Brain microvascular endothelial cell (primary cell): ENCODE results near the gene CATSPER4.

Source experiments
- DNase-seq: peaks from one replicate; pipeline ENCODE4 v3.0.0-alpha.2; 2020
- H3K27ac ChIP-seq: fragments of 250-450 bp; sonication (Bioruptor Pico); 2 replicates; pipeline ENCODE4 v1.5.1; 2020; ENCODE audit warnings: mild to moderate bottlenecking, moderate library complexity
- H3K27me3 ChIP-seq: fragments of 250-450 bp; sonication (Bioruptor Pico); replicated peaks from 2 replicates; pipeline ENCODE4 v1.5.1; 2020; ENCODE audit warnings: mild to moderate bottlenecking
- H3K36me3 ChIP-seq: fragments of 250-450 bp; sonication (Bioruptor Pico); replicated peaks from 2 replicates; pipeline ENCODE4 v1.5.1; 2020; ENCODE audit warnings: mild to moderate bottlenecking
- H3K4me3 ChIP-seq: 2 replicates; pipeline ENCODE4 v1.5.1; 2011; ENCODE audit warnings: low read depth, mild to moderate bottlenecking, control low read depth, low read length, moderate library complexity
- in situ Hi-C: cut with HindIII; loops from 2 replicates; pipeline ENCODE4 v1.10.0; 2017; ENCODE audit warnings: low sequenced_read_pairs, low pct_ligation_motif_present
- TF ChIP-seq, protein P1 (sequence below): IDR thresholded peaks from 2 replicates; pipeline ENCODE4 v1.5.1; 2011; ENCODE audit warnings: low read depth, mild to moderate bottlenecking, moderate library complexity, low read length, control low read depth, inconsistent platforms; ENCODE audit errors: missing control alignments

The CATSPER4 gene

DNA sequence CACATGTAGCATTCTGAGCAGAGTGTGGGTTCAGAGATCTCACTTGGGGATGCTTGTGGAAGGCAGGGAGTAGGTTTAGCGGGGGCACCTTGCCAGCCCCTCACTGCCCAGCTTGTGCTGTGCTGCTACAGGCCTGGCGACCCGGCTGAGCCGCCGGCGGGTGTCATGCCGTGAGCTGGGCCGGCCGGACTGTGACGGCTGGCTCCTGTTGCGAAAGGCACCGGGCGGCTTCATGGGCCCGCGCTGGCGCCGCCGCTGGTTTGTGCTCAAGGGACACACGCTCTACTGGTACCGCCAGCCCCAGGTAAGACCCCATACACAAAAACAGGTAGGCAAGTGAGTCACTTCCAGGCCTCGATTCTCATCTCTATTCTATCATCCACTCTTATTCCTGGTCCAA, 5.5 kb upstream of the CATSPER4 start:
- Histone ChIP-seq H3K27me3 (no peaks in the 10 kb centered on the region), H3K4me3 (no peak overlapping the region), H3K36me3 (no peaks in the 10 kb centered on the region), H3K27ac (no peak overlapping the region)
- in situ Hi-C loops: no loop called here
- TF ChIP-seq, protein P1, sequence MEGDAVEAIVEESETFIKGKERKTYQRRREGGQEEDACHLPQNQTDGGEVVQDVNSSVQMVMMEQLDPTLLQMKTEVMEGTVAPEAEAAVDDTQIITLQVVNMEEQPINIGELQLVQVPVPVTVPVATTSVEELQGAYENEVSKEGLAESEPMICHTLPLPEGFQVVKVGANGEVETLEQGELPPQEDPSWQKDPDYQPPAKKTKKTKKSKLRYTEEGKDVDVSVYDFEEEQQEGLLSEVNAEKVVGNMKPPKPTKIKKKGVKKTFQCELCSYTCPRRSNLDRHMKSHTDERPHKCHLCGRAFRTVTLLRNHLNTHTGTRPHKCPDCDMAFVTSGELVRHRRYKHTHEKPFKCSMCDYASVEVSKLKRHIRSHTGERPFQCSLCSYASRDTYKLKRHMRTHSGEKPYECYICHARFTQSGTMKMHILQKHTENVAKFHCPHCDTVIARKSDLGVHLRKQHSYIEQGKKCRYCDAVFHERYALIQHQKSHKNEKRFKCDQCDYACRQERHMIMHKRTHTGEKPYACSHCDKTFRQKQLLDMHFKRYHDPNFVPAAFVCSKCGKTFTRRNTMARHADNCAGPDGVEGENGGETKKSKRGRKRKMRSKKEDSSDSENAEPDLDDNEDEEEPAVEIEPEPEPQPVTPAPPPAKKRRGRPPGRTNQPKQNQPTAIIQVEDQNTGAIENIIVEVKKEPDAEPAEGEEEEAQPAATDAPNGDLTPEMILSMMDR: no peak
- DNase-seq: no peak

DNA sequence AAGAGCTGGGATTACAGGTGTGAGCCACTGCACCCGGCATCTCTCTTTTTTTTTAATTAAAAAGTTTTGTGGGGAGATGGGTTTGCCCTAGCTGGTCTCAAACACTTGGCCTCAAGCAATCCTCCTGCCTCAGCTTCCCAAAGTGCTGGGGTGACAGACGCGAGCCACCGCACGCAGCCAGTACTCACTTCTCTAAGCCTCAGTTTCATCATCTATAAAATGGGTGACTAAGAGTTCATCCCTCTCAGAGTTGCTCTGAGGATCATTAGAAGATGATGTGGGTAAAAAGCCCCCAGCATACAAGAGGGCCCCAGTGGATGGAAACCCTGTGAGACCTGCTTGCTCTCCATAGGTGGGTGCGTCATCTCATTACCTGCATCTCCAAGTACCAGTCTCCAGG, 2.5 kb upstream of the CATSPER4 start:
- Histone ChIP-seq H3K27ac (no peak overlapping the region), H3K27me3 (no peaks in the 10 kb centered on the region), H3K36me3 (no peaks in the 10 kb centered on the region), H3K4me3 (no peak overlapping the region)
- DNase-seq: no peak
- TF ChIP-seq, protein P1: no peak
- in situ Hi-C loops: no loop called here

DNA sequence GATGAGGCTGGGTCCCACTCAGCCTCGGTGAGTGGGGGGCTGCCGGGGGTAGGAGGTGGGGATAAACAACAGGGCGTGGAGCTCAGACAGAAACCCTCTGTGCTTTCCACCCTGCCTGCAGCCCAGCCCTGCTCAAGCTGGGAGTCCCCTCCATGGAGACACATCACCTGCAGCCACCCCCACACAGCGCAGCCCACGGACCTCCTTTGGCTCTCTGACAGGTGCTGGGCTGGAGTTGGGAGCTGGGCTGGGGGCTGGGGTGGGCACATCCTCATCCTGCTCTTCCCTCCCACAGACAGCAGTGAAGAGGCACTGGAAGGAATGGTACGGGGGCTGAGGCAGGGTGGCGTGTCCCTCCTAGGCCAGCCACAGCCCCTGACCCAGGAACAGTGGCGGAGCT, 1.9 kb upstream of the CATSPER4 start:
- in situ Hi-C loops: no loop called here
- H3K4me3 ChIP-seq: no peak overlapping the region

DNA sequence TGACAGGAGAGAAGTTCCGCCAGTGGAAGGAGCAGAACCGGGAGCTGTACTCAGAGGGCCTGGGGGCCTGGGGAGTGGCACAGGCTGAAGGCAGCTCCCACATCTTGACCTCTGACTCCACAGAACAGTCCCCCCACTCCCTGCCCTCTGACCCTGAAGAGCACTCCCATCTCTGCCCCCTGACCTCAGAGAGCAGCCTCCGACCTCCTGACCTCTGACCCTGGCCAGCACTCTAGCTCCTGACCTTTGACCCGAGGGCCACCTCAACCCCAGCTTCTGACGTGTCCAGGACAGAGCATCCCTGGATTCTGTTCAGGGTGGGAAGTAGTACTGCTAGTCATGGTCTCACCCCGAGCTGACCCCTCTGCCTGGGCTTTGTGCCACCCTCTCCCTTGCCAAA, 1.1 kb upstream of the CATSPER4 start:
- Histone ChIP-seq H3K4me3 (no peak overlapping the region), H3K27ac (no peak overlapping the region), H3K36me3 (no peaks in the 10 kb centered on the region), H3K27me3 (no peaks in the 10 kb centered on the region)
- no peak for DNase-seq
- TF ChIP-seq, protein P1: no peak
- in situ Hi-C loops: no loop called here

More for the DNA sequence above, 1.9 kb upstream of the CATSPER4 start:
- Histone ChIP-seq H3K27me3 (no peaks in the 10 kb centered on the region), H3K36me3 (no peaks in the 10 kb centered on the region), H3K27ac (no peak overlapping the region)
- DNase-seq: no peak
- TF ChIP-seq, protein P1: no peak

DNA sequence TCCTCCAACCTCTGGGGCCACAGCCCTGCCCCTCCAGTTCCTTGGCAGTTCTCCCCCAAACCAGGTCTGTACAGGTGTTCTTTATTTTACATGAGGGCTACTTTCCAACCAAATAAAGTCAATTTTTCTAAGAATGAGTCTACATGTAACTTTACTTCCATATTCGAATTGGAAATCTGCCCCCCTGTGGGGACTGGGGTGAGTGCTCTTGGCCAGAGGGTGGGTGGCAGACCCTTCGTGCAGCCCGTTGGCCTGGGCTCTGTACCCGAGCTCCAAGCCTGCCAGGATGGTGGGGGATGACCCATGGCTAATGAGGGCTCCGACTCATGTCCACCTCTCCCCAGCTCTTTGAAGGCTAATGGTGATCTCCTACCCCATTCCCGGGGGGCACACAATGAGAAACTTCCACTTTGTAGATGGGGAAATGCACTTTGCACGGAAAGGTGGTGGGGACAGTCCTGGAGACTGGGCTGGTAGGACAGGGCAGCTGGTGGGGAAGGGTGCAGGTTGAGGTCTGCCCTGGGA, 589 bp upstream of the CATSPER4 start:
- no peak for DNase-seq
- Histone ChIP-seq H3K27ac (no peak overlapping the region), H3K4me3 (no peak overlapping the region), H3K27me3 (no peaks in the 10 kb centered on the region), H3K36me3 (no peaks in the 10 kb centered on the region)
- in situ Hi-C loops: no loop called here
- TF ChIP-seq, protein P1: no peak

DNA sequence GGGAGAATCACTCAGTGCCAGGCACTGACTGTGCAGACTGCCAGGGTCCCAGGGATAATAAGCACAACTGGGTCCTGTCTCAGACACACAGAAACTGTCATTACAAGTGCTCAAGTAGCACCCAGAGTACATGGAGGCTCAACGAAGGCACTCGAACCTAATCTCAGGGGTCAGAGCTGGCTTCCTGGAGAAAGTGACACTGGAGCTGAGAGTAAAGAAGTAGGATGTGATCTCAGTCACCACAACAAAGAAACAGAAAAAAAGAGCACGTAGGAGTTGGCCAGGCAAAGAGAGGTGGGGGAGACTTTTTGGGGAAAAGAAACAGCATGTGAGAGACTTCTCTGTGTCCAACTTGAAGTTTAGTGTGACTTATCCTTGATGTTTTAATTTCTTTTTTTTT, 1.3 kb downstream of the CATSPER4 start:
- no peak overlapping the region for H3K4me3 ChIP-seq
- no peak for DNase-seq
- no peaks in the 10 kb centered on the region for H3K27me3 ChIP-seq
- in situ Hi-C loops: no loop called here
- TF ChIP-seq, protein P1: no peak
- no peaks in the 10 kb centered on the region for H3K36me3 ChIP-seq
- no peak overlapping the region for H3K27ac ChIP-seq
